Activated naive CD4-positive, alpha-beta T cell treated with anti-CD3 and anti-CD28 coated beads, Interleukin-2, amount 50 U/mL, for 24 hours (primary cell): ENCODE data around the gene ALOX15.
"Not testable (repeated sequence)": the region's sequence is repeated elsewhere in the genome, so short reads cannot be mapped to it uniquely, and the experiment has no call there.

Experiments used
- H3K27ac Mint-ChIP-seq: one replicate; pipeline ENCODE4 v1.8.0; 2021; ENCODE audit warnings: mild to moderate bottlenecking, mixed read lengths
- H3K27me3 Mint-ChIP-seq: one replicate; pipeline ENCODE4 v1.8.0; 2021; ENCODE audit warnings: mixed read lengths
- H3K36me3 Mint-ChIP-seq: one replicate; pipeline ENCODE4 v1.8.0; 2021; ENCODE audit warnings: mixed read lengths
- H3K4me1 Mint-ChIP-seq: one replicate; pipeline ENCODE4 v1.8.0; 2021; ENCODE audit warnings: mixed read lengths
- H3K4me3 Mint-ChIP-seq: one replicate; pipeline ENCODE4 v1.8.0; 2021; ENCODE audit warnings: mild to moderate bottlenecking, mixed read lengths
- H3K9me3 Mint-ChIP-seq: one replicate; pipeline ENCODE4 v1.8.0; 2021; ENCODE audit warnings: mixed read lengths

ALOX15 gene

GRCh38 chr17:4665027-4665426 lies 23.5 kb upstream of the ALOX15 start:
- no peaks in the 10 kb centered on the region for H3K27me3 Mint-ChIP-seq
- H3K36me3 Mint-ChIP-seq: no peaks in the 10 kb centered on the region
- H3K27ac Mint-ChIP-seq: no peak overlapping the region
- H3K4me1 Mint-ChIP-seq: no peaks in the 10 kb centered on the region
- no peaks in the 10 kb centered on the region for H3K9me3 Mint-ChIP-seq
- no peak overlapping the region for H3K4me3 Mint-ChIP-seq

- Mint-ChIP-seq H3K9me3 (no peaks in the 10 kb centered on the region), H3K27me3 (no peaks in the 10 kb centered on the region), H3K4me1 (no peaks in the 10 kb centered on the region), H3K36me3 (no peaks in the 10 kb centered on the region), H3K4me3 (no peak overlapping the region), H3K27ac (no peak overlapping the region)
Measured at GRCh38 chr17:4664230-4664629, 22.8 kb upstream of the ALOX15 start.

GRCh38 chr17:4663711-4664110 lies 22.2 kb upstream of the ALOX15 start:
- Mint-ChIP-seq H3K4me1 (no peaks in the 10 kb centered on the region), H3K4me3 (no peak overlapping the region), H3K27me3 (no peaks in the 10 kb centered on the region), H3K36me3 (no peaks in the 10 kb centered on the region), H3K9me3 (no peaks in the 10 kb centered on the region), H3K27ac (no peak overlapping the region)

GRCh38 chr17:4658478-4659305 lies 17.2 kb upstream of the ALOX15 start:
- no peaks in the 10 kb centered on the region for H3K27me3 Mint-ChIP-seq
- no peaks in the 10 kb centered on the region for H3K9me3 Mint-ChIP-seq
- no peak overlapping the region for H3K27ac Mint-ChIP-seq
- no peak overlapping the region for H3K4me3 Mint-ChIP-seq
- no peaks in the 10 kb centered on the region for H3K4me1 Mint-ChIP-seq
- H3K36me3 Mint-ChIP-seq: no peaks in the 10 kb centered on the region

- H3K9me3 Mint-ChIP-seq: no peaks in the 10 kb centered on the region
- no peaks in the 10 kb centered on the region for H3K27me3 Mint-ChIP-seq
- H3K27ac Mint-ChIP-seq: no peak overlapping the region
- no peaks in the 10 kb centered on the region for H3K4me1 Mint-ChIP-seq
- H3K4me3 Mint-ChIP-seq: no peak overlapping the region
- H3K36me3 Mint-ChIP-seq: no peaks in the 10 kb centered on the region
Measured at GRCh38 chr17:4657678-4658077, 16.2 kb upstream of the ALOX15 start.

- H3K4me3 Mint-ChIP-seq, H3K9me3 Mint-ChIP-seq, H3K4me1 Mint-ChIP-seq, H3K27me3 Mint-ChIP-seq, H3K27ac Mint-ChIP-seq, H3K36me3 Mint-ChIP-seq: not testable (repeated sequence)
Measured at GRCh38 chr17:4655933-4656332, 14.5 kb upstream of the ALOX15 start.

- no peak overlapping the region for H3K4me3 Mint-ChIP-seq
- no peaks in the 10 kb centered on the region for H3K9me3 Mint-ChIP-seq
- no peaks in the 10 kb centered on the region for H3K4me1 Mint-ChIP-seq
- H3K27ac Mint-ChIP-seq: no peak overlapping the region
- peaks cover 2% of the 10 kb centered on the region for H3K27me3 Mint-ChIP-seq
- no peaks in the 10 kb centered on the region for H3K36me3 Mint-ChIP-seq
Measured at GRCh38 chr17:4652997-4653396, 11.5 kb upstream of the ALOX15 start.

- Mint-ChIP-seq H3K9me3 (no peaks in the 10 kb centered on the region), H3K4me1 (no peaks in the 10 kb centered on the region), H3K27ac (no peak overlapping the region), H3K4me3 (no peak overlapping the region), H3K27me3 (peaks cover 9% of the 10 kb centered on the region), H3K36me3 (no peaks in the 10 kb centered on the region)
Measured at GRCh38 chr17:4648741-4649140, 7.3 kb upstream of the ALOX15 start.

GRCh38 chr17:4645642-4646041 lies 4.2 kb upstream of the ALOX15 start:
- Mint-ChIP-seq H3K9me3 (no peaks in the 10 kb centered on the region), H3K36me3 (no peaks in the 10 kb centered on the region), H3K27ac (no peak overlapping the region), H3K4me3 (no peak overlapping the region), H3K4me1 (no peaks in the 10 kb centered on the region), H3K27me3 (peaks cover 22% of the 10 kb centered on the region)

- no peaks in the 10 kb centered on the region for H3K9me3 Mint-ChIP-seq
- peaks cover 27% of the 10 kb centered on the region for H3K27me3 Mint-ChIP-seq
- peaks cover 8% of the 10 kb centered on the region for H3K4me1 Mint-ChIP-seq
- H3K36me3 Mint-ChIP-seq: no peaks in the 10 kb centered on the region
- no peak overlapping the region for H3K4me3 Mint-ChIP-seq
- H3K27ac Mint-ChIP-seq: no peak overlapping the region
Measured at GRCh38 chr17:4643676-4644075, 2.2 kb upstream of the ALOX15 start.

- peaks cover 9% of the 10 kb centered on the region for H3K4me1 Mint-ChIP-seq
- H3K27me3 Mint-ChIP-seq: peaks cover 31% of the 10 kb centered on the region
- H3K9me3 Mint-ChIP-seq: no peaks in the 10 kb centered on the region
- H3K4me3 Mint-ChIP-seq: no peak overlapping the region
- H3K27ac Mint-ChIP-seq: no peak overlapping the region
- H3K36me3 Mint-ChIP-seq: no peaks in the 10 kb centered on the region
Measured at GRCh38 chr17:4642286-4642685, 808 bp upstream of the ALOX15 start.

- H3K9me3 Mint-ChIP-seq, H3K27ac Mint-ChIP-seq, H3K36me3 Mint-ChIP-seq, H3K4me3 Mint-ChIP-seq: not testable (repeated sequence)
- peaks cover 43% of the 10 kb centered on the region for H3K27me3 Mint-ChIP-seq
- peaks cover 19% of the 10 kb centered on the region for H3K4me1 Mint-ChIP-seq
Measured at GRCh38 chr17:4640569-4641188, 799 bp downstream of the ALOX15 start.

GRCh38 chr17:4639301-4640059 lies 2.0 kb downstream of the ALOX15 start:
- not testable (repeated sequence) for H3K27ac Mint-ChIP-seq, H3K9me3 Mint-ChIP-seq, H3K36me3 Mint-ChIP-seq
- Mint-ChIP-seq H3K27me3 (peaks cover 47% of the 10 kb centered on the region), H3K4me3 (peak overlapping the region; percentile 71), H3K4me1 (peaks cover 20% of the 10 kb centered on the region)

GRCh38 chr17:4638766-4639165 lies 2.7 kb downstream of the ALOX15 start:
- H3K9me3 Mint-ChIP-seq, H3K4me3 Mint-ChIP-seq, H3K27ac Mint-ChIP-seq, H3K36me3 Mint-ChIP-seq: not testable (repeated sequence)
- Mint-ChIP-seq H3K4me1 (peaks cover 20% of the 10 kb centered on the region), H3K27me3 (peaks cover 50% of the 10 kb centered on the region)

GRCh38 chr17:4636474-4637100 lies 4.9 kb downstream of the ALOX15 start:
- H3K27me3 Mint-ChIP-seq: peaks cover 40% of the 10 kb centered on the region
- H3K9me3 Mint-ChIP-seq: no peaks in the 10 kb centered on the region
- H3K36me3 Mint-ChIP-seq: no peaks in the 10 kb centered on the region
- H3K4me3 Mint-ChIP-seq: no peak overlapping the region
- no peak overlapping the region for H3K27ac Mint-ChIP-seq
- peaks cover 20% of the 10 kb centered on the region for H3K4me1 Mint-ChIP-seq
